ENCODE data around the gene DCLK1. TPM values are rescaled to one million over a fixed set of nuclear protein-coding genes. Genes with fewer than 3 reads are reported as not detected.

The DCLK1 gene
- total RNA-seq, 2 donors from 2014 or later = 25.6 to 27.8 TPM

GRCh38 chr13:36057041-36057440 lies 74.1 kb downstream of the DCLK1 start:
- no peak overlapping the region for H3K27ac ChIP-seq
- DNase-seq (ENCODE audit: low spot score) = no peak
- H3K27me3 ChIP-seq (replicated peaks; ENCODE audit: insufficient read depth) = no peaks in the 10 kb centered on the region
- no peak for ATAC-seq (ENCODE audit: insufficient number of reproducible peaks, low FRiP score, low read depth)
- H3K9me3 ChIP-seq = no peaks in the 10 kb centered on the region
- no peaks in the 10 kb centered on the region for H3K36me3 ChIP-seq
- H3K4me3 ChIP-seq = no peak overlapping the region
- peaks cover 0 to 20% of the 10 kb centered on the region in 2 donors for H3K4me1 ChIP-seq (ENCODE audit: control insufficient read depth in 1 of 2, low read depth in 2 of 2)
- no peak for TF ChIP-seq CTCF (IDR thresholded peaks at IDR 0.05)

GRCh38 chr13:36055366-36055765 lies 75.8 kb downstream of the DCLK1 start:
- H3K27me3 ChIP-seq (replicated peaks; ENCODE audit: insufficient read depth) = no peaks in the 10 kb centered on the region
- H3K4me3 ChIP-seq = no peak overlapping the region
- no peak for ATAC-seq (ENCODE audit: insufficient number of reproducible peaks, low FRiP score, low read depth)
- H3K9me3 ChIP-seq = no peaks in the 10 kb centered on the region
- TF ChIP-seq CTCF (IDR thresholded peaks at IDR 0.05) = no peak
- no peak for DNase-seq (ENCODE audit: low spot score)
- H3K4me1 ChIP-seq (ENCODE audit: control insufficient read depth in 1 of 2, low read depth in 2 of 2) = peaks cover 0 to 6% of the 10 kb centered on the region in 2 donors
- no peaks in the 10 kb centered on the region for H3K36me3 ChIP-seq
- H3K27ac ChIP-seq = no peak overlapping the region

- no peaks in the 10 kb centered on the region for H3K27me3 ChIP-seq (replicated peaks; ENCODE audit: insufficient read depth)
- H3K36me3 ChIP-seq = no peaks in the 10 kb centered on the region
- H3K4me1 ChIP-seq (ENCODE audit: control insufficient read depth in 1 of 2, low read depth in 2 of 2) = peaks cover 0 to 7% of the 10 kb centered on the region in 2 donors
- ATAC-seq (ENCODE audit: insufficient number of reproducible peaks, low FRiP score, low read depth) = no peak
- TF ChIP-seq CTCF (IDR thresholded peaks at IDR 0.05) = no peak
- H3K4me3 ChIP-seq = no peak overlapping the region
- no peak overlapping the region for H3K27ac ChIP-seq
- DNase-seq (ENCODE audit: low spot score) = no peak
- H3K9me3 ChIP-seq = no peaks in the 10 kb centered on the region
Measured at GRCh38 chr13:36054041-36054440, 77.1 kb downstream of the DCLK1 start.

GRCh38 chr13:36051082-36051481 lies 80.1 kb downstream of the DCLK1 start:
- Histone ChIP-seq H3K27ac (no peak overlapping the region), H3K36me3 (no peaks in the 10 kb centered on the region), H3K4me3 (no peak overlapping the region), H3K27me3 (replicated peaks; ENCODE audit: insufficient read depth) (no peaks in the 10 kb centered on the region), H3K4me1 (ENCODE audit: control insufficient read depth in 1 of 2, low read depth in 2 of 2) (peaks cover 0 to 10% of the 10 kb centered on the region in 2 donors), H3K9me3 (no peaks in the 10 kb centered on the region)
- no peak for TF ChIP-seq CTCF (IDR thresholded peaks at IDR 0.05)
- no peak for DNase-seq (ENCODE audit: low spot score)
- no peak for ATAC-seq (ENCODE audit: insufficient number of reproducible peaks, low FRiP score, low read depth)

- ATAC-seq (ENCODE audit: insufficient number of reproducible peaks, low FRiP score, low read depth) (no peak), DNase-seq (ENCODE audit: low spot score) (no peak)
- Histone ChIP-seq H3K36me3 (no peaks in the 10 kb centered on the region), H3K4me3 (no peak overlapping the region), H3K27me3 (replicated peaks; ENCODE audit: insufficient read depth) (no peaks in the 10 kb centered on the region), H3K4me1 (ENCODE audit: control insufficient read depth in 1 of 2, low read depth in 2 of 2) (peaks cover 0 to 10% of the 10 kb centered on the region in 2 donors), H3K27ac (no peak overlapping the region), H3K9me3 (no peaks in the 10 kb centered on the region)
- TF ChIP-seq CTCF (IDR thresholded peaks at IDR 0.05) = no peak
Measured at GRCh38 chr13:36046672-36047071, 84.5 kb downstream of the DCLK1 start.
